CD14-positive monocyte (primary cell): Measurements from ENCODE around the gene FGF14. TPM values are rescaled to one million over a fixed set of nuclear protein-coding genes. Genes with fewer than 3 reads are reported as not detected.

Experiments
- DNase-seq, 3 donors: peaks; one replicate each; pipeline ENCODE4 v3.0.0-alpha.2; 2011 to 2022
- H2AFZ ChIP-seq: 2 replicates; pipeline ENCODE4 v1.6.0; 2012; ENCODE audit warnings: mild to moderate bottlenecking, low read depth, low read length, inconsistent platforms; ENCODE audit not compliant: insufficient read depth, poor library complexity, severe bottlenecking
- H3K27ac ChIP-seq, 2 donors: 1 replicate in 1 of 2; 2 replicates in 1 of 2; pipeline ENCODE4 v1.5.1; 2012 to 2013; ENCODE audit warnings: low read length in 2 of 2, control low read depth in 1 of 2, inconsistent platforms in 1 of 2, low read depth in 1 of 2, mild to moderate bottlenecking in 1 of 2
- H3K27me3 ChIP-seq, 2 donors: one replicate each; pipeline versions ENCODE4 v1.6.0 to v1.6.1; 2011 to 2013; ENCODE audit warnings: low read length in 2 of 2; ENCODE audit not compliant: control insufficient read depth in 2 of 2, insufficient read depth in 2 of 2
- H3K36me3 ChIP-seq, 2 donors: replicated peaks in 1 of 2; 1 replicate in 1 of 2; 2 replicates in 1 of 2; pipeline versions ENCODE4 v1.5.1 to v1.6.1; 2012 to 2013; ENCODE audit warnings: low read length in 2 of 2, control low read depth in 1 of 2, inconsistent platforms in 1 of 2, mild to moderate bottlenecking in 1 of 2; ENCODE audit not compliant: insufficient read depth in 2 of 2, control insufficient read depth in 1 of 2
- H3K4me1 ChIP-seq, 2 donors: 1 replicate in 1 of 2; 2 replicates in 1 of 2; pipeline versions ENCODE4 v1.5.1 to v1.6.1; 2012 to 2013; ENCODE audit warnings: low read length in 2 of 2, control low read depth in 1 of 2, inconsistent platforms in 1 of 2, mild to moderate bottlenecking in 1 of 2, moderate library complexity in 1 of 2; ENCODE audit not compliant: insufficient read depth in 2 of 2, control insufficient read depth in 1 of 2
- H3K4me2 ChIP-seq: replicated peaks from 2 replicates; pipeline ENCODE3; 2012; ENCODE audit warnings: low read length, moderate library complexity, mild to moderate bottlenecking; ENCODE audit not compliant: poor library complexity, severe bottlenecking; ENCODE audit errors: extremely low read depth
- H3K4me3 ChIP-seq, 3 experiments: fragments of 200-600 bp in 1 of 3; sonication (generic) in 1 of 3; replicated peaks in 1 of 3; 1 replicate in 2 of 3; 2 replicates in 1 of 3; pipeline ENCODE4 v1.5.1; 2011 to 2013; ENCODE audit warnings: low read length in 3 of 3, mild to moderate bottlenecking in 3 of 3, control low read depth in 2 of 3, low read depth in 2 of 3, inconsistent platforms in 1 of 3, moderate library complexity in 1 of 3
- H3K79me2 ChIP-seq: 2 replicates; pipeline ENCODE4 v1.6.0; 2012; ENCODE audit warnings: mild to moderate bottlenecking, control low read depth, inconsistent platforms, low read length, moderate library complexity; ENCODE audit not compliant: insufficient read depth
- H3K9ac ChIP-seq: 2 replicates; pipeline ENCODE4 v1.6.0; 2017; ENCODE audit warnings: low read length, mild to moderate bottlenecking; ENCODE audit not compliant: insufficient read depth, poor library complexity, severe bottlenecking
- H3K9me3 ChIP-seq, 2 donors: replicated peaks in 1 of 2; 1 replicate in 1 of 2; 2 replicates in 1 of 2; pipeline versions ENCODE4 v1.5.1 to v1.6.1; 2012 to 2013; ENCODE audit warnings: low read length in 2 of 2, control low read depth in 1 of 2; ENCODE audit not compliant: control insufficient read depth in 1 of 2, insufficient read depth in 1 of 2
- H4K20me1 ChIP-seq: 2 replicates; pipeline ENCODE4 v1.6.0; 2012; ENCODE audit warnings: mild to moderate bottlenecking, low read length, control low read depth, moderate library complexity; ENCODE audit not compliant: insufficient read depth
- H3K27ac Mint-ChIP-seq, 7 donors: one replicate each; pipeline ENCODE4 v1.8.0; 2020; ENCODE audit warnings: mild to moderate bottlenecking in 7 of 7, mixed read lengths in 7 of 7, moderate library complexity in 6 of 7, inconsistent platforms in 2 of 7
- H3K27me3 Mint-ChIP-seq, 3 donors: one replicate each; pipeline ENCODE4 v1.8.0; 2021 to 2022; ENCODE audit warnings: low read depth in 3 of 3, mild to moderate bottlenecking in 3 of 3, mixed read lengths in 3 of 3, moderate library complexity in 3 of 3, inconsistent platforms in 1 of 3
- H3K36me3 Mint-ChIP-seq, 2 donors: one replicate each; pipeline ENCODE4 v1.8.0; 2020; ENCODE audit warnings: mixed read lengths in 2 of 2, inconsistent platforms in 1 of 2, mild to moderate bottlenecking in 1 of 2
- H3K4me1 Mint-ChIP-seq: one replicate; pipeline ENCODE4 v1.8.0; 2020; ENCODE audit warnings: mild to moderate bottlenecking, mixed read lengths
- H3K4me3 Mint-ChIP-seq, 2 donors: one replicate each; pipeline ENCODE4 v1.8.0; 2020; ENCODE audit warnings: mild to moderate bottlenecking in 2 of 2, mixed read lengths in 2 of 2, moderate library complexity in 1 of 2
- H3K9me3 Mint-ChIP-seq, 7 donors: one replicate each; pipeline ENCODE4 v1.8.0; 2020 to 2022; ENCODE audit warnings: mixed read lengths in 7 of 7, mild to moderate bottlenecking in 6 of 7, moderate library complexity in 6 of 7, inconsistent platforms in 2 of 7
- WGBS: methylation state at CpG from one replicate; pipeline ENCODE4 v1.1.5; 2013; ENCODE audit warnings: missing lambda C conversion rate; ENCODE audit not compliant: insufficient coverage; 5-methylcytosine and 5-hydroxymethylcytosine counted together
- intact Hi-C, 2 donors: fragments of 100-400 bp; cut with micrococcal nuclease; formaldehyde crosslinking; loops; one replicate each; pipeline versions ENCODE4 v1.15.0 to v1.15.1; 2023
- polyA plus RNA-seq, 3 donors: library from polyadenylated mRNA; depleted of rRNA in 1 of 3; unstranded in 2 of 3; stranded (reverse) in 1 of 3; fragments of 300-500 nt in 2 of 3; fragments of >200 nt in 1 of 3; fragmentation: Illumina TruSeq in 2 of 3; gene quantifications; 1 replicate in 2 of 3; 2 replicates in 1 of 3; pipeline ENCODE4 v1.2.3, GENCODE V29; 2012 to 2021
- TF ChIP-seq, protein P1 (sequence below): fragments of 200-600 bp; IDR thresholded peaks from one replicate; pipeline ENCODE4 v1.8.0; 2022; ENCODE audit warnings: antibody characterized with exemption, mild to moderate bottlenecking

The FGF14 gene
- polyA plus RNA-seq, 3 donors = not detected

DNA sequence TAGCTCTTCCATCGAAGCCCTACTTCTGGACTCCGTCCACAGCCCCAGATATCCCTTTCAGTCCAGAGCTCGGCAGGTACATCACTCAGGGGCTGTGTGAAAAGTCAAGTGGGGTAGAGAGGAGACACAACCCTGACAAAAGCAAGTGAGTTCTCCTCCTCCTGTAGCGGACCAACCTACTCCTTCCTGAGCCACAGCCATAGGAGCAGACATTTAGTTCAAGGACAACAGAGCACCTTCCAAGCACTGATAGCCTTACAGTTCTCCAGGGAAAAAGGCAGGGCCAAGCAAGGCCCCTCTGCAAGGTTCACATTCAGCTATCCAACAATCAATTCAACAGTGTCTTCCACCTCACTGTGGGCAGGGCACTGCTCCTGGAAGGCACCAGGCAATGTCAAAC, 89.0 kb downstream of the FGF14 start:
- H3K27ac ChIP-seq = no peak overlapping the region
- Mint-ChIP-seq H3K27me3 (no peaks in the 10 kb centered on the region), H3K27ac (no peak overlapping the region), H3K36me3 (no peaks in the 10 kb centered on the region), H3K4me3 (no peak overlapping the region), H3K9me3 (peaks cover 0 to 5% (median under 1%) of the 10 kb centered on the region in 7 donors), H3K4me1 (no peaks in the 10 kb centered on the region)
- no peak for DNase-seq
- no peak overlapping the region for H2AFZ ChIP-seq
- H3K27me3 ChIP-seq = no peaks in the 10 kb centered on the region
- 100% methylated on average over 1 of the region's 4 CpGs for WGBS
- H3K9me3 ChIP-seq = no peaks in the 10 kb centered on the region
- no peaks in the 10 kb centered on the region for H3K4me1 ChIP-seq
- H3K9ac ChIP-seq = no peak overlapping the region
- H3K36me3 ChIP-seq = no peaks in the 10 kb centered on the region
- no peaks in the 10 kb centered on the region for H3K79me2 ChIP-seq
- intact Hi-C loops = no loop called here
- TF ChIP-seq, protein P1, sequence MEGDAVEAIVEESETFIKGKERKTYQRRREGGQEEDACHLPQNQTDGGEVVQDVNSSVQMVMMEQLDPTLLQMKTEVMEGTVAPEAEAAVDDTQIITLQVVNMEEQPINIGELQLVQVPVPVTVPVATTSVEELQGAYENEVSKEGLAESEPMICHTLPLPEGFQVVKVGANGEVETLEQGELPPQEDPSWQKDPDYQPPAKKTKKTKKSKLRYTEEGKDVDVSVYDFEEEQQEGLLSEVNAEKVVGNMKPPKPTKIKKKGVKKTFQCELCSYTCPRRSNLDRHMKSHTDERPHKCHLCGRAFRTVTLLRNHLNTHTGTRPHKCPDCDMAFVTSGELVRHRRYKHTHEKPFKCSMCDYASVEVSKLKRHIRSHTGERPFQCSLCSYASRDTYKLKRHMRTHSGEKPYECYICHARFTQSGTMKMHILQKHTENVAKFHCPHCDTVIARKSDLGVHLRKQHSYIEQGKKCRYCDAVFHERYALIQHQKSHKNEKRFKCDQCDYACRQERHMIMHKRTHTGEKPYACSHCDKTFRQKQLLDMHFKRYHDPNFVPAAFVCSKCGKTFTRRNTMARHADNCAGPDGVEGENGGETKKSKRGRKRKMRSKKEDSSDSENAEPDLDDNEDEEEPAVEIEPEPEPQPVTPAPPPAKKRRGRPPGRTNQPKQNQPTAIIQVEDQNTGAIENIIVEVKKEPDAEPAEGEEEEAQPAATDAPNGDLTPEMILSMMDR = no peak
- H3K4me2 ChIP-seq = no peak overlapping the region
- H4K20me1 ChIP-seq = no peaks in the 10 kb centered on the region
- H3K4me3 ChIP-seq = no peak overlapping the region

DNA sequence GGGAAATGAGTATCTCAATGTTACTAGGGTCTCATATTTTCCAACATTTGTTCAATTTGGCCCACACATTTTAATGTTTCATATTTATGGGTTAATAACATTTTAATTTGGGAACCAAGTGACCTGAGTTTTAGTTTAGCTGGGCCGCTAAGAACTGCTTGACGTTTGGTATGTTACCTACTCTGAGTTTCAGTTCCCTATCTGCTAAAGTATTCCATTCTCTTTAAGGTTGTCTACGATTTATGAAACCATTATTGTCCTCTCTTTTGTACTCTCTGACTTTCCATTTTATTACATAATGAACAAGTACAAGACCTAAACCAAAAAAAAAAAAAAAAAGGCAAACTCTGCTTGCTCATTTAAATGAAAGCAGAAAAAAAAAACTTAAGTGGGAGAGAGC, 89.9 kb downstream of the FGF14 start:
- WGBS = 100% methylated on average over 1 of the region's 3 CpGs
- TF ChIP-seq, protein P1 = no peak

More for the DNA sequence above, 89.9 kb downstream of the FGF14 start:
- Histone ChIP-seq H3K27me3 (no peaks in the 10 kb centered on the region), H3K4me1 (no peaks in the 10 kb centered on the region), H3K79me2 (no peaks in the 10 kb centered on the region), H3K27ac (no peak overlapping the region), H3K4me3 (no peak overlapping the region), H3K9me3 (no peaks in the 10 kb centered on the region), H3K9ac (no peak overlapping the region), H3K4me2 (no peak overlapping the region), H3K36me3 (no peaks in the 10 kb centered on the region), H4K20me1 (no peaks in the 10 kb centered on the region), H2AFZ (no peak overlapping the region)
- H3K27ac Mint-ChIP-seq = no peak overlapping the region
- no peak for DNase-seq
- H3K36me3 Mint-ChIP-seq = no peaks in the 10 kb centered on the region
- intact Hi-C loops = no loop called here
- peaks cover 0 to 5% (median 0%) of the 10 kb centered on the region in 7 donors for H3K9me3 Mint-ChIP-seq
- no peaks in the 10 kb centered on the region for H3K4me1 Mint-ChIP-seq
- H3K4me3 Mint-ChIP-seq = no peak overlapping the region
- no peaks in the 10 kb centered on the region for H3K27me3 Mint-ChIP-seq
